GM19023 (cell line): ENCODE measurements around the gene SLX9.

Experiments
- ATAC-seq: cut with Tn5 transposase; IDR thresholded peaks from one replicate; pipeline ENCODE4 v1.9.1; 2021; ENCODE audit warnings: mild to moderate bottlenecking, moderate library complexity; ENCODE audit not compliant: unreplicated experiment

SLX9 gene

GRCh38 chr21:44957047-44957831, 17.4 kb downstream of the SLX9 start:
- ATAC-seq: no peak

- ATAC-seq: no peak
These were observed 18.1 kb downstream of the SLX9 start for GRCh38 chr21:44957901-44958451.

GRCh38 chr21:44958471-44959191, 18.8 kb downstream of the SLX9 start:
- ATAC-seq: no peak

- no peak for ATAC-seq
These were observed 19.7 kb downstream of the SLX9 start for GRCh38 chr21:44959376-44960091.

- no peak for ATAC-seq
These were observed 20.6 kb downstream of the SLX9 start for GRCh38 chr21:44960141-44961092.

GRCh38 chr21:44962403-44962966, 22.7 kb downstream of the SLX9 start:
- ATAC-seq: no peak

- no peak for ATAC-seq
These were observed 24.6 kb downstream of the SLX9 start for GRCh38 chr21:44964381-44964780.

GRCh38 chr21:44965251-44966022, 25.6 kb downstream of the SLX9 start:
- ATAC-seq: no peak

GRCh38 chr21:44966135-44967081, 26.6 kb downstream of the SLX9 start:
- no peak for ATAC-seq

- no peak for ATAC-seq
These were observed 27.5 kb downstream of the SLX9 start for GRCh38 chr21:44967082-44968047.

GRCh38 chr21:44969066-44969670, 29.3 kb downstream of the SLX9 start:
- ATAC-seq: no peak

GRCh38 chr21:44969931-44970755, 30.3 kb downstream of the SLX9 start:
- no peak for ATAC-seq

- ATAC-seq: no peak
These were observed 31.2 kb downstream of the SLX9 start for GRCh38 chr21:44970766-44971671.

GRCh38 chr21:44971672-44971995, 31.8 kb downstream of the SLX9 start:
- ATAC-seq: no peak

- no peak for ATAC-seq
These were observed 32.5 kb downstream of the SLX9 start for GRCh38 chr21:44972301-44972814.
